HEK293T (cell line): Measurements from ENCODE around the gene DRC1.

Source experiments
- LEF1 ChIP-seq: fragments of 450-650 bp; IDR thresholded peaks from 2 replicates; pipeline ENCODE4 v1.6.1; 2017; ENCODE audit warnings: mild to moderate bottlenecking, borderline replicate concordance
- TARDBP ChIP-seq: fragments of 450-650 bp; IDR thresholded peaks from 2 replicates; pipeline ENCODE4 v1.6.1; 2016

- no peak for TF ChIP-seq LEF1
- no peak for TF ChIP-seq TARDBP
Measured at GRCh38 chr2:26382564-26382963, 19.2 kb upstream of the DRC1 start.
